GM18499 (cell line): ENCODE measurements around the gene LRRD1.
"Not testable (repeated sequence)": the region's sequence is repeated elsewhere in the genome, so short reads cannot be mapped to it uniquely, and the experiment has no call there.

Experiments
- ATAC-seq: cut with Tn5 transposase; IDR thresholded peaks from one replicate; pipeline ENCODE4 v1.9.1; 2021; ENCODE audit warnings: moderate number of reproducible peaks; ENCODE audit not compliant: insufficient read depth, unreplicated experiment

LRRD1 gene

GRCh38 chr7:92178928-92179924 is at the start of gene LRRD1:
Gene LRRD1, minus strand, starts transcription at chr7:92179142. Its CDS starts 13,940 bp downstream, at chr7:92165202.
- ATAC-seq = peak; percentile 83

GRCh38 chr7:92228742-92229141 is 49.8 kb upstream of the LRRD1 start:
- ATAC-seq = no peak

DNA sequence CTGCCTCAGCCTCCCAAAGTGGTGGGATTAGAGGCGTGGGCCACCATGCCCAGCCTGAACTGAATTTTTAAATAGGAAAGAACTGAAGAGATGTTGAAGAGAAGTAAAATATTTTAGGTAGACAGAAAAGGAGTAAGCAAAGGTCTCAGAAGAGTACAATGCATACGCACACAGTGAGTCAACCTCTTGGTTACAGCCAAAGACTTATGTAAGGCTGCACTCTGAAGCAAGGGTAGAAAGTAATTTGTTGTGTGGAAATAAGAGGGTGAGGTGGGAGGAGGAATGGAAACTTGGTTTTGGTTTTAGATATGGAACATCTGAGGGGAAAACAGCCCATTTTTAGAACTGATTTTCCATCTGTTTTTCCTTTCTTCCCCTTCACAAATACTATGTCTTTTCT is 49.2 kb upstream of the LRRD1 start:
- ATAC-seq = no peak

GRCh38 chr7:92226981-92227380 is 48.0 kb upstream of the LRRD1 start:
- no peak for ATAC-seq

DNA sequence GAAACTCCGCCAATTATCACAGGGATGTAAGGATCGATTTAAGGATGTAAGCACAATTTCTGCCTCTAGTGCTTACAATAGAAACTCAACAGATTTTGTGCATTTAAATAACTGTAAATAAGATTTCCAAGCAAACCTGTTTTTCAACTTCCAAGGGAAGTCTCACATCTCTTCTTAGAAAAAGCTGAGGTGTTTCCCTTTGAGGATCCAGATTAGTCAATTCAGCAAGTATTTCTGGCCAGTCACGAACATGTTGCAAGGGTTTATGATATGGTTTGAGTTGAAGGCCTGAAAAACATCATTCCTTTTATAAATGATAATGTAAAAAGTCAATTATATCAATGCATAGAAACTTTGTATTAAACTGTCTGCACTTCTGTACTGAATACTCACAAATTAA is 42.8 kb upstream of the LRRD1 start:
- no peak for ATAC-seq

DNA sequence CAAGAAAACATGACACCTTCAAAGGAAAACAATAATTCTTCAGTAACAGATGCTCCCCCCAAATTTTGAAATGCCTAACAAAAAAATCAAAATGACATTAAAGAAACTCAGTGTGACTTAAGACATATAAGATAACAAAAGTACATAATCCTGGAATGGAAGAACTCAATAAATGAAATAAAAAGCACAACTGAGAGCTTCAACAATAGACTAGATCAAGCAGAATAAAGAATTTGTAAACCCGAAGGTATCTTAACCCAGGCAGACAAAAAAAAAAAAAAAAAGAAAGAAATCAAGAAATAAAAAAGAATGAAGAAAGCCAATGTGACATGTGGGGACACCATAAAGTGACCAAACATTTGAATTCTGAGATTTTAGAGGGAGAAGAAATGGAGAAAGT is 27.7 kb upstream of the LRRD1 start:
- ATAC-seq = no peak

DNA sequence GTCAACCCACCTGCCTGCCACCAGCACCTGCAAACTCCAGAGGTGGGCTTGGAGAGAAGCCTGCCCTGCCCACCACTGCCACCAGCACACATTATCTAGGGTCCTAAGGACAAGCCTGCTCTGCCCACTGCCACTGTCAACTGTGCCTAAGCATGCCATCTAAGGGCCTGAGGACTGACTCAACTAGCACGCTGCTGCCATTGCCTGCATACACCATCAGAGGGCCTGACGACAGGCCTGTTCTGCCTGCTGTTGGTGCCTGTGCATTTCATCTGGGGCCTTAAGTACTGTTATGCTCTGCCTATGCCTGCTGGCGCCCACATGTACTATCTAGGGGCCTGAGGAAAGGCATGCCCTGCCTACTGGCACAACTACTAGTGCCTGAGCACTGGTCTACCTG is 27.0 kb upstream of the LRRD1 start:
- no peak for ATAC-seq

DNA sequence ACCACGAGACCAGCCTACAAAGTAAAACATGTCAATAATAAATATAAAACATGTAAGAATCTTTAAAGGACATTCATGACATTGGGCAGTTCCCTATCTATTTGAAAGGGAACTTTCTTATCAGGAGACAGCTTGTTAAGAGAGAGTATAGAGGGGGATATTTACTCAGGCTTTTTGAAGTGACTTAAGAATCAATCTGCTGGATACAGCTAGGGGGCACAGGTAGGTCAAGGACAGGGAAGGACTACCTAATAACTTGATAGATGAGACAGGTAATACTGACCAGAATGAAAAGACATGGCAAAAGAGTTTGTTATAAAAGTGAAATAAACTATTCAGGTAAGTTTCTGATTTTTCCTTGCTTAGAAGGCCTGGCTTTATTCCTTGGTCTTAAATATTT is 21.8 kb upstream of the LRRD1 start:
- no peak for ATAC-seq

GRCh38 chr7:92192326-92192725 is 13.4 kb upstream of the LRRD1 start:
- ATAC-seq = no peak

DNA sequence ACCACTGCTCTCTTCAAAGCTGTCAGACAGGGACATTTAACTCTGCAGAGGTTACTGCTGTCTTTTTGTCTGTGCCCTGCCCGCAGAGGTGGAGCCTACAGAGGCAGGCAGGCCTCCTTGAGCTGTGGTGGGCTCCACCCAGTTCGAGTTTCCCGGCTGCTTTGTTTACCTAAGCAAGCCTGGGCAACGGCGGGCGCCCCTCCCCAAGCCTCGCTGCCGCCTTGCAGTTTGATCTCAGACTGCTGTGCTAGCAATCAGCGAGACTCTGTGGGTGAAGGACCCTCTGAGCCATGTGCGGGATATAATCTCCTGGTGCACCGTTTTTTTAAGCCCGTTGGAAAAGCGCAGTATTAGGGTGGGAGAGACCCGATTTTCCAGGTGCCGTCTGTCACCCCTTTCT is 10.3 kb upstream of the LRRD1 start:
- not testable (repeated sequence) for ATAC-seq

GRCh38 chr7:92184294-92184693 is 5.4 kb upstream of the LRRD1 start:
- ATAC-seq = not testable (repeated sequence)

DNA sequence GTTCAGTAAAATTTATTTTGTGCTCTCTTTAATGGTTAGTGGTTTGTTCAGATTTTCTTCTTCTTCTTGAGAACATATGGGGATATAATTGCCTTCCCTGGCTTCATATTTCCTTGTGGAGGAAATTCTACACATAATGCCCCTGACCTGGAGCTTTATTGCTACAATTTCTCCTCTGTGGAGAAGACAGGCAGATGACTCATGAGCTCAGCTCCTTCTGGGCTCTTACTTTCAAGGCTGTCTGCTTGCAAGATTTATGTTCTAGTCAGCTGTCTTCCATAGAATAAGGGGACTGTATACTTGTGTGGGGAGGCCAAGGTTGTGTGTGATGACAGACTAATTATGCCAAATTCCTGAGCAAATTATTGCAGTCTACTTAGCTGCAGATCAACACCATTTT is 1.6 kb downstream of the LRRD1 start:
- no peak for ATAC-seq

DNA sequence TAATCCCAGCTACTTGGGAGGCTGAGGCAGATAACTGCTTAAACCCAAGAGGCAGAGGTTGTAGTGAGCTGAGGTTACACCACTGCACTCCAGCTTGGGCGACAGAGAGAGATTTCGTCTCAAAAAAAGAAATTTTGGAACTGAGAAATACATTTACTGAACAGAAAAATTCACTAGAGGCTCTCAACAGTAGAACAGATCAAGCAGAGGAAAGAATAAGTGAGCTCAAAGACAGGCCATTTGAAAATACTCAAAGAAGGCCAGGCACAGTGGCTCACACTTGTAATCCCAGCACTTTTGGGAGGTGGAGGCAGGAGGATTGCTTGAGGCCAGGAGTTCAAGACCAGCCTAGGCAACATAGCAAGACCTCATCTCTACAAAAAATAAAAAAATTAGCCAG is 9.4 kb downstream of the LRRD1 start:
- ATAC-seq = not testable (repeated sequence)

DNA sequence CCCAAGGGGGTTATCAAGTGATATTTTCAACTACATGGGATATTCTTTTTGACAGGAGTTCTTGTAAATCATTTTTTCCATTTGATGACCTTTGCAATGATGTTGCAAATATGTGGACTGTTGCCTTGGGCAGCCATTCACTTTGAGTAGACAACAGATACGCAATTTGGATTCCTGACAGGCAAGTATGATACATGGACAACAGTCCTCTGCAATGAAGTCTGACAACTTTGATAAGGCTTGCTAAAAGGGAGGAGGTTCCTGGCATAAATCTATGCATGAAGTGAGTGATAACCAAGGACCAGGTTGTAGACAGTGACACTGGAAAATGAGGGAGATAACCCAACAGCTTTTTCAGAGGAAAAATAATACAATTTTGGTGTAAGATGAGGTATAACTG is 17.7 kb downstream of the LRRD1 start:
- ATAC-seq = no peak

DNA sequence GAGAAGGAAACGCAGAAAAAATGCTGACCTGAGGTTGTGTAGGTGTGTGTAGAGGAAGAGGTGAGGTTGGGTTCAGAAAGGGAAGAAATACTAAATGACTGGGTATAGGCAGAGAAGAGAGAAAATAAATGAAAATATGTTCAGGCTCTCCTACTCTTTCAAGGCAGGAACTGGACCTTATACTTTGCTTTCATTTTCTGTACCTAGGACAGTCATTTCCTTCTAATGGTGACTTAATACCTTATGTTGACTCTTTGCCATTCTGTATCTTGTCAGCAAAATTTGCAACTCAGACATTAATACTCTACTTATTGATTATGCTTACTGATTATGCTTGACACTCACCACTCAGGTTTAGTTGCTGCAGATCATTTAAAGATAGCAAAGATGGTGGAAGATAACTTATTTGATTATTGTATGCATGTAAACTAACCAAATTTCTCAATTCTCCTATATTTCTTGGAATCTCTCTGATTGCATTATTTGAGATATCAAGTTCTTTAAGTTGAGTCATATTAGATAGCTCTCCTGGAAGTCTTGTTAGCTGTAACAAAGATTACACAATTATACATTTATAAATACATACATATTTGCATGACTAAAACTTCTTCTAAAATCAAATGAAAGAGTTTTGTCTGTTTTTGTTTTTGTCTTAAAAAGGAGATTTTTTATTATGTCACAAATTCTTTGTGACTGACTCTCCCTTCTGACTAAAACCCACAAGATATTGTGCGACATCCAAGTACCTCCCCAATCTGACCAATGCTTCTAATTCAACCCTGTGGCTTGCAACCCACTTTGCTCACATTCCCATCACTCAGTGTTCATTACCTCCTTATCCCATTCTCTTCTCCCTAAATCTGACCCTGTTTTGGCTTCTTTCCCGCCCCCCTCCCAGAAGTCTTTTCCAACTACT is 20.0 kb downstream of the LRRD1 start:
- peak; percentile 68 for ATAC-seq

GRCh38 chr7:92156990-92157389 is 22.0 kb downstream of the LRRD1 start:
- ATAC-seq = no peak

- ATAC-seq = no peak
These were observed 23.7 kb downstream of the LRRD1 start for GRCh38 chr7:92155108-92155739.

DNA sequence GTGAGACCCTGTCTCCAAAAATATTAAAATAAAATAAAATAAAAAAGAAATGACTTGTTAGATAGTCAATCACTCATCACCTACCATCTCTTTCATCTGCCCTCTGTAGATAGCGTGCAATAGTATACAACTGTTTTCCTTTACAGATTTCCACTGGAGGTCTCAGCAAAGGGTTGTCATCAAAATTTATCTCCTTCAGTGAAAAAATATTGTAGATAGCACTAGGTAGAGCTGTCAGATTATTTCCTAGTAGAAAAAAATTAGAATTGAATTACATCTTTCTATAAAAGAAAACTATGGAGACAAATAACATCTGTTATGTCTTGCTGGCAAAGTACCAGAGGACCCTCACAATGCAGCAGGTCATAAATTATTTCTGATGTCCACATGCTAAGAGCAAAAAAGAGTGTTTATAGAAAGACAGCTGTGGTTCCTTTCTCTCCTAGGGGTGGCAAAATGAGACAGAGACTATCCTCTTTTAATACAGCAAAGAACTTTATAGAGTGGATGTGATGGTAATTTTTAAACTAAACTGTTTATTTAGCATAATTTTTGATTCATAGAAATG is 28.4 kb downstream of the LRRD1 start:
- ATAC-seq = no peak

GRCh38 chr7:92149736-92150239 is 29.2 kb downstream of the LRRD1 start:
- ATAC-seq = no peak
